Gastroesophageal sphincter (tissue), 4 donors: ENCODE results near the gene KMT2B. TPM values are rescaled to one million over a fixed set of nuclear protein-coding genes. Genes with fewer than 3 reads are reported as not detected.

Source experiments
- ATAC-seq: fragments of 150-250 bp; one replicate; pipeline ENCODE4 v1.9.1; 2016; ENCODE audit warnings: mild to moderate bottlenecking, moderate library complexity
- H3K27ac ChIP-seq, 4 donors: fragments of 200-600 bp; sonication (generic) in 3 of 4; 1 replicate in 3 of 4; 2 replicates in 1 of 4; pipeline ENCODE4 v1.5.1; 2016 to 2019
- H3K27me3 ChIP-seq: fragments of 200-600 bp; sonication (generic); one replicate; pipeline ENCODE4 v1.5.1; 2019
- H3K36me3 ChIP-seq, 2 donors: fragments of 200-600 bp; sonication (generic); one replicate each; pipeline ENCODE4 v1.5.1; 2019; ENCODE audit warnings: control low read depth in 1 of 2
- H3K4me1 ChIP-seq, 3 donors: fragments of 200-600 bp; sonication (generic); 1 replicate in 2 of 3; 2 replicates in 1 of 3; pipeline ENCODE4 v1.5.1; 2016 to 2019; ENCODE audit warnings: control low read depth in 2 of 3
- H3K4me3 ChIP-seq, 2 donors: fragments of 200-600 bp; sonication (generic); one replicate each; pipeline ENCODE4 v1.5.1; 2019; ENCODE audit warnings: mild to moderate bottlenecking in 1 of 2, moderate library complexity in 1 of 2
- H3K9me3 ChIP-seq, 3 donors: fragments of 200-600 bp; sonication (generic); one replicate each; pipeline ENCODE4 v1.5.1; 2017 to 2019; ENCODE audit warnings: control low read depth in 2 of 3
- CTCF ChIP-seq, 4 experiments: fragments of 200-600 bp in 2 of 4; fragments of 450-650 bp in 2 of 4; sonication (generic) in 1 of 4; IDR thresholded peaks; one replicate each; pipeline ENCODE4 v1.5.1; 2017 to 2019; ENCODE audit warnings: antibody characterized with exemption in 4 of 4, mild to moderate bottlenecking in 2 of 4, moderate library complexity in 2 of 4
- EP300 ChIP-seq: sonication (generic); formaldehyde crosslinking; IDR thresholded peaks from one replicate; pipeline ENCODE4 v1.6.1; 2017; ENCODE audit warnings: antibody characterized with exemption, mild to moderate bottlenecking
- POLR2A ChIP-seq, 2 donors: fragments of 450-650 bp; IDR thresholded peaks; one replicate each; pipeline ENCODE4 v1.6.1; 2017; ENCODE audit warnings: antibody characterized with exemption in 2 of 2, mild to moderate bottlenecking in 2 of 2, moderate library complexity in 1 of 2
- POLR2AphosphoS5 ChIP-seq: sonication (generic); formaldehyde crosslinking; IDR thresholded peaks from one replicate; pipeline ENCODE4 v1.6.1; 2017; ENCODE audit warnings: antibody characterized with exemption
- WGBS, 2 donors: methylation state at CpG; one replicate each; pipeline ENCODE4 v1.1.5; 2018; ENCODE audit warnings: low coverage in 1 of 2; 5-methylcytosine and 5-hydroxymethylcytosine counted together
- total RNA-seq, 4 donors: library from RNA; depleted of rRNA; stranded (reverse); fragments of >200 nt; gene quantifications; one replicate each; pipeline ENCODE4 v1.1.0, GENCODE V29; 2016

The KMT2B gene
- total RNA-seq, 4 donors from 2014 or later: 7.7 to 27.0 (median 17.5) TPM

GRCh38 chr19:35693422-35693821, 24.4 kb upstream of the KMT2B start:
- TF ChIP-seq CTCF (IDR thresholded peaks at IDR 0.05) (no peak), EP300 (no peak), POLR2AphosphoS5 (no peak)
- Histone ChIP-seq H3K9me3 (no peaks in the 10 kb centered on the region), H3K4me3 (no peak overlapping the region), H3K27me3 (peaks cover 6% of the 10 kb centered on the region), H3K27ac (no peak overlapping the region), H3K36me3 (no peaks in the 10 kb centered on the region), H3K4me1 (no peaks in the 10 kb centered on the region)
- no peak for ATAC-seq
- 0 to 5% methylated on average over 2 to 8 of the region's 8 CpGs for WGBS, 2 donors

GRCh38 chr19:35693835-35694599, 23.8 kb upstream of the KMT2B start:
- peak; percentile 99 for ATAC-seq

GRCh38 chr19:35695895-35696422, 21.8 kb upstream of the KMT2B start:
- Histone ChIP-seq H3K27ac (no peak overlapping the region), H3K4me1 (no peaks in the 10 kb centered on the region), H3K27me3 (no peaks in the 10 kb centered on the region), H3K9me3 (no peaks in the 10 kb centered on the region), H3K4me3 (no peak overlapping the region), H3K36me3 (no peaks in the 10 kb centered on the region)
- ATAC-seq: no peak
- TF ChIP-seq CTCF (IDR thresholded peaks at IDR 0.05): no peak
- TF ChIP-seq EP300: no peak
- TF ChIP-seq POLR2A (IDR thresholded peaks at IDR 0.05): no peak
- TF ChIP-seq POLR2AphosphoS5: no peak
- 85 to 95% methylated on average over 2 of the region's 2 CpGs for WGBS, 2 donors

More at GRCh38 chr19:35693835-35694599, 23.8 kb upstream of the KMT2B start:
- WGBS, 2 donors: 14 to 25% methylated on average over 4 to 7 of the region's 8 CpGs
- Histone ChIP-seq H3K27ac (no peak overlapping the region), H3K4me1 (no peaks in the 10 kb centered on the region), H3K36me3 (no peaks in the 10 kb centered on the region), H3K9me3 (no peaks in the 10 kb centered on the region), H3K27me3 (no peaks in the 10 kb centered on the region), H3K4me3 (no peak overlapping the region)
- TF ChIP-seq EP300 (no peak), POLR2AphosphoS5 (no peak), POLR2A (IDR thresholded peaks at IDR 0.05) (no peak), CTCF (IDR thresholded peaks at IDR 0.05) (peak in 3 of 4 experiments; percentile 93 to 96 (median 94))

- H3K27ac ChIP-seq: no peak overlapping the region
- no peaks in the 10 kb centered on the region for H3K9me3 ChIP-seq
- TF ChIP-seq POLR2A (IDR thresholded peaks at IDR 0.05) (no peak), POLR2AphosphoS5 (no peak), EP300 (no peak), CTCF (IDR thresholded peaks at IDR 0.05) (no peak)
- ATAC-seq: no peak
- WGBS, 2 donors: 71 to 100% methylated on average over 1 to 4 of the region's 4 CpGs
- H3K4me3 ChIP-seq: no peak overlapping the region
- no peaks in the 10 kb centered on the region for H3K36me3 ChIP-seq
- peaks cover 0 to 3% (median 0%) of the 10 kb centered on the region in 3 donors for H3K4me1 ChIP-seq
- H3K27me3 ChIP-seq: no peaks in the 10 kb centered on the region
Measured at GRCh38 chr19:35696835-35697234, 21.0 kb upstream of the KMT2B start.
